ENCODE results near the gene CYP4F8. TPM values are rescaled to one million over a fixed set of nuclear protein-coding genes. Genes with fewer than 3 reads are reported as not detected.

The CYP4F8 gene
- polyA plus RNA-seq, 1 of the 3 experiments (the other 2 are of a cell fraction) = not detected

GRCh38 chr19:15643387-15643786 lies 28.4 kb downstream of the CYP4F8 start:
- H3K4me2 ChIP-seq = no peak overlapping the region
- WGBS (ENCODE audit: low lambda C conversion rate) = 9% methylated on average over 2 of the region's 3 CpGs
- CTCF ChIA-PET = no interaction called here
- no peaks in the 10 kb centered on the region for H3K9me3 ChIP-seq
- H3K9ac ChIP-seq = no peak overlapping the region
- H3K27me3 ChIP-seq (ENCODE audit: insufficient read depth) = no peaks in the 10 kb centered on the region
- TF ChIP-seq USF1 (IDR thresholded peaks at IDR 0.05; ENCODE audit: borderline replicate concordance, low read depth) = no peak
- no peak for TF ChIP-seq IRF3 (IDR thresholded peaks at IDR 0.05; ENCODE audit: low read depth, low read length)
- no peak for TF ChIP-seq REST (IDR thresholded peaks at IDR 0.05; ENCODE audit: low read depth, low read length)
- TF ChIP-seq RXRA (IDR thresholded peaks at IDR 0.05; ENCODE audit: borderline replicate concordance, low read depth) = no peak
- TF ChIP-seq RFX5 (IDR thresholded peaks at IDR 0.05; ENCODE audit: low read length) = no peak
- TF ChIP-seq SIN3A (IDR thresholded peaks at IDR 0.05; ENCODE audit: borderline replicate concordance, low read depth, low read length) = no peak
- no peak for TF ChIP-seq FOSL2 (IDR thresholded peaks at IDR 0.05; ENCODE audit: borderline replicate concordance, low read depth)
- H3K79me2 ChIP-seq (ENCODE audit: insufficient read depth) = no peaks in the 10 kb centered on the region
- POLR2A ChIA-PET = no interaction called here
- H3K4me3 ChIP-seq (ENCODE audit: low read depth in 2 of 2, low read length in 1 of 2) = no peak overlapping the region
- no peaks in the 10 kb centered on the region for H3F3A ChIP-seq (replicated peaks; ENCODE audit: insufficient read depth)
- H2AFZ ChIP-seq (ENCODE audit: low read depth) = no peak overlapping the region
- no peaks in the 10 kb centered on the region for H3K36me3 ChIP-seq (replicated peaks in 1 of 2; ENCODE audit: control insufficient read depth in 1 of 2, insufficient read depth in 2 of 2, low read length in 1 of 2)
- no peaks in the 10 kb centered on the region for H3K4me1 ChIP-seq (ENCODE audit: control insufficient read depth in 1 of 2, insufficient read depth in 2 of 2, low read depth in 1 of 2, low read length in 1 of 2)
- H3K9me2 ChIP-seq = no peaks in the 10 kb centered on the region
- no peaks in the 10 kb centered on the region for H4K20me1 ChIP-seq (ENCODE audit: insufficient read depth)
- no peak overlapping the region for H3K27ac ChIP-seq (ENCODE audit: low read depth in 2 of 2, low read length in 1 of 2)
- DNase-seq = no peak

DNA sequence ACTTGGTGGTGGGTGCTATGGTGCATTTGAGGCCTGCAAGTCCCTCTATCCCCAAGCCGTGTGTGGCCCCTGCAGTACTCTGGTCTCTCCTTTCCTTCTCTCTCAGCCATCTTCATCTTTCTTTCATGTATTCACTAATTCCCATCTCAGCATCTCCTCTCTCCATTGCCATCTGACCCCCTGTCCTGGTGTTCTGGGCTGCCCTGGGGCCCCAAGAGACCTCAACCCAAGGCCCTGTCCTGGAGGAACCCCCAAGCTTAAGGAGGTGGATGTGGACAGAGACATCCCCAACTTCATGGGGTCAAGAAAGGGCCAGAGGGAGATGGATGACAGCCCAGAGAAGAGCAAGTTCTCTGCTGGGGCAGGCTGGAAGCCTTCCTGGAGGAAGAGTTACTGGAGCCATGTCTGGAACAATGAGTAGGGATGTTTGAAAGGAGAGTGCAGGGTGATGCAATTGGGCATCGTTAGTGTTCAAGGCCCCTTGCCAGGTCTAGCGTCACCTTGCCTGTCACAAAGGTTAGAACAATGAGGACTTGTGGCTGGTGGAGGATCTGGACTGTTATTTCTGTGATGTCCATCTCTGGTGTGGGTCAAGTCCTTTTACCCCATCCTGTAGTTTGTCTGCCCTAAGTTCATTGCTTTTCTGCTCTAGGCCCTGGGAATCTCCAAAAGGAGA lies 29.2 kb downstream of the CYP4F8 start:
- WGBS (ENCODE audit: low lambda C conversion rate) = 22% methylated on average over 1 of the region's 3 CpGs
- POLR2A ChIA-PET = no interaction called here
- no peak overlapping the region for H2AFZ ChIP-seq (ENCODE audit: low read depth)
- CTCF ChIA-PET = no interaction called here
- no peak for DNase-seq
- no peaks in the 10 kb centered on the region for H3K27me3 ChIP-seq (ENCODE audit: insufficient read depth)
- no peak overlapping the region for H3K4me2 ChIP-seq
- no peaks in the 10 kb centered on the region for H3K79me2 ChIP-seq (ENCODE audit: insufficient read depth)
- H3K4me1 ChIP-seq (ENCODE audit: control insufficient read depth in 1 of 2, insufficient read depth in 2 of 2, low read depth in 1 of 2, low read length in 1 of 2) = no peaks in the 10 kb centered on the region
- no peaks in the 10 kb centered on the region for H3K9me2 ChIP-seq
- H3K27ac ChIP-seq (ENCODE audit: low read depth in 2 of 2, low read length in 1 of 2) = no peak overlapping the region
- no peaks in the 10 kb centered on the region for H3K36me3 ChIP-seq (replicated peaks in 1 of 2; ENCODE audit: control insufficient read depth in 1 of 2, insufficient read depth in 2 of 2, low read length in 1 of 2)
- H4K20me1 ChIP-seq (ENCODE audit: insufficient read depth) = no peaks in the 10 kb centered on the region
- H3K9ac ChIP-seq = no peak overlapping the region
- no peaks in the 10 kb centered on the region for H3F3A ChIP-seq (replicated peaks; ENCODE audit: insufficient read depth)
- H3K9me3 ChIP-seq = no peaks in the 10 kb centered on the region
- H3K4me3 ChIP-seq (ENCODE audit: low read depth in 2 of 2, low read length in 1 of 2) = no peak overlapping the region
- no peak for TF ChIP-seq SIN3A (IDR thresholded peaks at IDR 0.05; ENCODE audit: borderline replicate concordance, low read depth, low read length)
- TF ChIP-seq, protein P1, sequence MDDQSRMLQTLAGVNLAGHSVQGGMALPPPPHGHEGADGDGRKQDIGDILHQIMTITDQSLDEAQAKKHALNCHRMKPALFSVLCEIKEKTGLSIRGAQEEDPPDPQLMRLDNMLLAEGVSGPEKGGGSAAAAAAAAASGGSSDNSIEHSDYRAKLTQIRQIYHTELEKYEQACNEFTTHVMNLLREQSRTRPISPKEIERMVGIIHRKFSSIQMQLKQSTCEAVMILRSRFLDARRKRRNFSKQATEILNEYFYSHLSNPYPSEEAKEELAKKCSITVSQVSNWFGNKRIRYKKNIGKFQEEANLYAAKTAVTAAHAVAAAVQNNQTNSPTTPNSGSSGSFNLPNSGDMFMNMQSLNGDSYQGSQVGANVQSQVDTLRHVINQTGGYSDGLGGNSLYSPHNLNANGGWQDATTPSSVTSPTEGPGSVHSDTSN (IDR thresholded peaks at IDR 0.05) = no peak
- no peak for TF ChIP-seq FOSL2 (IDR thresholded peaks at IDR 0.05; ENCODE audit: borderline replicate concordance, low read depth)
- TF ChIP-seq TAF1 (IDR thresholded peaks at IDR 0.05; ENCODE audit: borderline replicate concordance, low read depth, low read length) = no peak
- TF ChIP-seq TCF12 (IDR thresholded peaks at IDR 0.05) = no peak
- no peak for TF ChIP-seq GATA2 (CRISPR knock-in tag; IDR thresholded peaks at IDR 0.05)
- no peak for TF ChIP-seq CHD2 (IDR thresholded peaks at IDR 0.05; ENCODE audit: low read length, partially characterized antibody)
- no peak for TF ChIP-seq CTCF (IDR thresholded peaks at IDR 0.05)
- TF ChIP-seq MXI1 (IDR thresholded peaks at IDR 0.05; ENCODE audit: low read depth, low read length) = no peak
- TF ChIP-seq NFIC (IDR thresholded peaks at IDR 0.05; ENCODE audit: borderline replicate concordance) = no peak
- no peak for TF ChIP-seq YY1 (IDR thresholded peaks at IDR 0.05; ENCODE audit: low read depth)

Data from SK-N-SH (cell line).